Measurements from ENCODE around the gene CFAP54. TPM values are rescaled to one million over a fixed set of nuclear protein-coding genes. Genes with fewer than 3 reads are reported as not detected.
A peak's percentile ranks its signal among the peaks of the same experiment; 100 is the strongest.

The CFAP54 gene
- total RNA-seq, 1 experiment from 2014 or later = 0.09 TPM

- Mint-ChIP-seq H3K9me3 (peaks cover 10% of the 10 kb centered on the region), H3K27ac (no peak overlapping the region), H3K36me3 (peaks cover 10% of the 10 kb centered on the region), H3K4me1 (peaks cover 39% of the 10 kb centered on the region), H3K27me3 (ENCODE audit: low read depth) (no peaks in the 10 kb centered on the region), H3K4me3 (no peak overlapping the region)
- ChIA-PET POLR2A (no interaction called here), CTCF (no interaction called here)
- DNase-seq (ENCODE audit: low spot score) = no peak
- TF ChIP-seq RORB (CRISPR knock-in tag; IDR thresholded peaks at IDR 0.05) (no peak), ZNF416 (CRISPR knock-in tag; IDR thresholded peaks at IDR 0.05) (no peak), E2F5 (CRISPR knock-in tag; IDR thresholded peaks at IDR 0.05) (no peak), STAT6 (CRISPR knock-in tag; conservative IDR thresholded peaks at IDR 0.05; ENCODE audit: low read depth) (no peak), FOXJ3 (CRISPR knock-in tag; IDR thresholded peaks at IDR 0.05; ENCODE audit: borderline replicate concordance) (no peak), GTF2I (CRISPR knock-in tag; conservative IDR thresholded peaks at IDR 0.05) (no peak), MXD4 (CRISPR knock-in tag; IDR thresholded peaks at IDR 0.05; ENCODE audit: borderline replicate concordance) (no peak), MLX (CRISPR knock-in tag; IDR thresholded peaks at IDR 0.05) (no peak), ZNF671 (CRISPR knock-in tag; IDR thresholded peaks at IDR 0.05) (no peak), E2F4 (CRISPR knock-in tag; IDR thresholded peaks at IDR 0.05; ENCODE audit: borderline replicate concordance, low read depth) (no peak), PRRX2 (CRISPR knock-in tag; IDR thresholded peaks at IDR 0.05) (no peak), ZNF138 (CRISPR knock-in tag; conservative IDR thresholded peaks at IDR 0.05) (no peak), NFYB (CRISPR knock-in tag; conservative IDR thresholded peaks at IDR 0.05; ENCODE audit: low read depth) (no peak), ZNF317 (CRISPR knock-in tag; IDR thresholded peaks at IDR 0.05; ENCODE audit: borderline replicate concordance, low read depth) (no peak)
- ATAC-seq = no peak
These were observed 423.6 kb downstream of the CFAP54 start for GRCh38 chr12:96912943-96913342.

- H3K4me3 Mint-ChIP-seq = peak overlapping the region; percentile 25; the same call in 1 of the 2 replicates
- CTCF ChIA-PET = no interaction called here
- POLR2A ChIA-PET = no interaction called here
- H3K9me3 Mint-ChIP-seq = peaks cover 10% of the 10 kb centered on the region
- peaks cover 27% of the 10 kb centered on the region for H3K4me1 Mint-ChIP-seq
- DNase-seq (ENCODE audit: low spot score) = no peak
- peak overlapping the region; percentile 97 for H3K27ac Mint-ChIP-seq
- TF ChIP-seq NR2C2 (CRISPR knock-in tag; IDR thresholded peaks at IDR 0.05) (no peak), OVOL2 (CRISPR knock-in tag; IDR thresholded peaks at IDR 0.05; ENCODE audit: borderline replicate concordance) (no peak), CDX4 (CRISPR knock-in tag; IDR thresholded peaks at IDR 0.05; ENCODE audit: borderline replicate concordance) (no peak), ZNF263 (CRISPR knock-in tag; IDR thresholded peaks at IDR 0.05; ENCODE audit: low read depth) (no peak), FOXP4 (CRISPR knock-in tag; IDR thresholded peaks at IDR 0.05) (no peak), SOX15 (CRISPR knock-in tag; IDR thresholded peaks at IDR 0.05) (no peak), PREB (CRISPR knock-in tag; IDR thresholded peaks at IDR 0.05; ENCODE audit: borderline replicate concordance) (no peak), IRF1 (CRISPR knock-in tag; IDR thresholded peaks at IDR 0.05) (no peak)
- peaks cover 22% of the 10 kb centered on the region for H3K36me3 Mint-ChIP-seq
- no peak; the same call in 1 of the 2 replicates for ATAC-seq
- no peaks in the 10 kb centered on the region for H3K27me3 Mint-ChIP-seq (ENCODE audit: low read depth)
These were observed 430.3 kb downstream of the CFAP54 start for GRCh38 chr12:96919510-96920210.
